Muscle layer of duodenum (tissue), 2 donors: ENCODE results near the gene STIM2.
"Not testable (repeated sequence)": the region's sequence is repeated elsewhere in the genome, so short reads cannot be mapped to it uniquely, and the experiment has no call there.

Experiments used
- H3K27ac ChIP-seq: one replicate; pipeline ENCODE4 v1.7.0; 2013; ENCODE audit warnings: mild to moderate bottlenecking, low read length
- H3K27me3 ChIP-seq: one replicate; pipeline ENCODE4 v1.7.0; 2013; ENCODE audit warnings: low read depth, mild to moderate bottlenecking, control low read depth, low read length
- H3K36me3 ChIP-seq, 2 donors: one replicate each; pipeline ENCODE4 v1.7.0; 2013; ENCODE audit warnings: low read length in 2 of 2, control low read depth in 1 of 2, mild to moderate bottlenecking in 1 of 2; ENCODE audit not compliant: insufficient read depth in 2 of 2, control insufficient read depth in 1 of 2
- H3K4me1 ChIP-seq, 2 donors: one replicate each; pipeline ENCODE4 v1.7.0; 2013; ENCODE audit warnings: low read length in 2 of 2, mild to moderate bottlenecking in 2 of 2, control low read depth in 1 of 2, moderate library complexity in 1 of 2; ENCODE audit not compliant: insufficient read depth in 2 of 2, control insufficient read depth in 1 of 2
- H3K4me3 ChIP-seq, 2 donors: one replicate each; pipeline ENCODE4 v1.7.0; 2013; ENCODE audit warnings: low read length in 2 of 2, low read depth in 1 of 2, mild to moderate bottlenecking in 1 of 2
- H3K9me3 ChIP-seq, 2 donors: one replicate each; pipeline ENCODE4 v1.7.0; 2013; ENCODE audit warnings: low read length in 2 of 2, control low read depth in 1 of 2, mild to moderate bottlenecking in 1 of 2; ENCODE audit not compliant: control insufficient read depth in 1 of 2
- donor health status: healthy.

The STIM2 gene

DNA sequence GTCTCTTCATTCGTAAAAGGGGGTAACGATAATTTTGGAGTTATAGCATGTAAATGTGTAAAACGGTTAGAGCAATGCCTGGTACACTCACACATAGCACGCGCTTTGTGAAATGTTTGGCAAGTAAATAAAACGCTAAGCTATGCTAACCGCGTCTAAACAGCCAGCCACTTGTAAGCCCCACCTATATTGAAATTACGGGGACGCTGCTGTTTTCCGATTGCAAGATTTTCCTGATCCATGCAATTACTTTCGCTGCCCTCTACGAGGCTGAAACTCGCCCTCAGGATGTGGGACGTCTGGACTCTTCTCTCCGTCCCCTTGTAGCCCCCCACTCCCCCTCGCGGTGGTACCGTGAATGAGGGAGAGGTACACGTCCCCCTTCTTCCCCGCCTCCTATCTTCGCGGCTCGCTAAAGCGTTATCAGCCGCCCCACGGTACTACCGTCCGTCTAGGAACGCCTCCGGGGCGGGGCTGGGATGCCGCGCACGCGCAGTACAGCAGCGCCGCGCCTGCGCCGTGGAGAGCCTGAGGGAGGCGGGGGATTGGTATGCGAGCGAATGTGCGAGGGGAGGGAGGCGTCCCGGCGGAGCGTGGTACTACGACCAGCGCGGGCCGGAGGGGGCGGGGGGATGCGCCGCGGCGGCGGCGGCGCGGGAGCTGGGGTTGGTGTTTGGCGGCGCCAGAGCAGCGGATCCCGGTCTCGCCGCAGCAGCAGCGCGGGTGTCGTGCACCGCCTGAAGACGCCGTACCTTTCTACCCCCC, at the start of gene STIM2:
STIM2 (plus strand) TSS at position 685 of the 765 bp plus-strand sequence.
- H3K4me3 ChIP-seq = peak within 1 kb of the TSS; percentile 84 to 99
- no peaks in the 10 kb centered on the region for H3K9me3 ChIP-seq
- peak within 1 kb of the TSS; percentile 77 for H3K27ac ChIP-seq
- H3K36me3 ChIP-seq = no peaks in the 10 kb centered on the region
- H3K27me3 ChIP-seq = no peaks in the 10 kb centered on the region
- H3K4me1 ChIP-seq = peaks cover 21 to 24% of the 10 kb centered on the region in 2 donors

DNA sequence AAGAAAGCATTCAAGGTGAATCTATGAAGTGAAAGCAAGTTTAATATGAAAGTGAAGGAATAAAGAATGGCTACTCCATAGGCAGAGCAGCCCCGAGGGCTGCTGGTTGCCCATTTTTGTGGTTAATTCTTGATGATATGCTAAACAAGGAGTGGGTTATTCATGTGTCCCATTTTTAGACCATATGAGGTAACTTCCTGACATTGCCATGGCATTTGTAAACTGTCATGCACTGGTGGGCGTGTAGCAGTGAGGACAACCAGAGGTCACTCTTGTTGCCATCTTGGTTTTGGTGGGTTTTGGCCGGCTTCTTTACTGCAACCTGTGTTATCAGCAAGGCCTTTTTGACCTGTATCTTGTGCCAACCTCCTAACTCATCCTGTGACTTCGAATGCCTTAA, 49.1 kb upstream of the STIM2 start:
- H3K4me1 ChIP-seq, H3K36me3 ChIP-seq, H3K27ac ChIP-seq, H3K9me3 ChIP-seq, H3K4me3 ChIP-seq, H3K27me3 ChIP-seq: not testable (repeated sequence)

DNA sequence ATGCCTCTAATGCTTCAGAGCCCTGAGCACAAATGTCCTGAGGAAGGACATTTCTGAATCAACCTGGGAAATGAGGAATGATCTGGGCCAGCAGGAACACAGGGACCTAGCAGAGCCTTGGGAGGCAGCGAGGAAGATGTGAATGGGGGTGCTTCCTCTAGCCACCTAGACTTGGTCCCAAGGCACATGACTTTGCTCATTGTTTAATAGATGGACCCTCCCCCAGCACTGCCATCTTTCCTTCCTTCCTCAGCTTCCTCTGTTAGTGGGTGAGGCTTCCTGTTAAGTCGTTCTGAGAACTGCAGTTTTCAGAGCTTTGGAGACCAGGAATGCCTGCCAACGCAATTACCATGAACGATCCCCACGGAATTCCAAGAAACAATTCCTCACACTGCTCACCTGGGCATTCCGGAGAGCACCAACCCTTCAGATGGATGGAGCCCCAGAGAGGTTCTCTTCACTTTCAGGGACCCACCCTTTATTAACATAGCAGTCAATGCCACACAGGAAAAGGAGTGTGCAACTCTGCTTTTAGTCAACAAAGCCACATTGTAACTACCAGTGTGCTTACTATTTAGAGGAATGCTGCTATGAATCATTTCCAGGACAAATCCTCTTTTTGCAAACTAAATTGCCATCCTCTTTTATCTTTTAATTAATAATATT, 48.5 kb upstream of the STIM2 start:
- Histone ChIP-seq H3K4me3 (no peak overlapping the region), H3K36me3 (no peaks in the 10 kb centered on the region), H3K9me3 (no peaks in the 10 kb centered on the region), H3K4me1 (no peaks in the 10 kb centered on the region), H3K27me3 (no peaks in the 10 kb centered on the region), H3K27ac (no peak overlapping the region)

DNA sequence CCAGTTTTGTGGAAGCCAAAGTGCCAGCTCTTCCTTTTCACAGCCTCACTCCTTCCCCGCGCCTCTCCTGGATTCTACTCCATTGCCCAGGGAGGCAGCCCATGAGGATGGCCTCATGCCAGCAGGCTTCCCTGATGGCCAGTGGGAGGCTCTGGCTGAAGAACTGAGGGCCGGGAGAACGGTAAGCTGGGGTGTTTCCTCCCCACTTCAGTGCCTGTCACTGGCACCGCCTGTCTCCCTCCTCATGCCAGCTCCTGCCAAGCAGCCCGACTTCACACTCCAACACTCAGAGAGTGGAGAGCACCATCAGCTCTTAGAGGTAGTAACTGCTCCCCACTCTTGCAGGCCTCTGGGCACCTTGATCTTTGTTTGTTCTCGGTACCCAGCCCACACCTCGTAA, 46.9 kb upstream of the STIM2 start:
- H3K4me1 ChIP-seq = no peaks in the 10 kb centered on the region
- no peak overlapping the region for H3K4me3 ChIP-seq
- H3K27ac ChIP-seq = no peak overlapping the region
- no peaks in the 10 kb centered on the region for H3K9me3 ChIP-seq
- H3K27me3 ChIP-seq = no peaks in the 10 kb centered on the region
- H3K36me3 ChIP-seq = no peaks in the 10 kb centered on the region

DNA sequence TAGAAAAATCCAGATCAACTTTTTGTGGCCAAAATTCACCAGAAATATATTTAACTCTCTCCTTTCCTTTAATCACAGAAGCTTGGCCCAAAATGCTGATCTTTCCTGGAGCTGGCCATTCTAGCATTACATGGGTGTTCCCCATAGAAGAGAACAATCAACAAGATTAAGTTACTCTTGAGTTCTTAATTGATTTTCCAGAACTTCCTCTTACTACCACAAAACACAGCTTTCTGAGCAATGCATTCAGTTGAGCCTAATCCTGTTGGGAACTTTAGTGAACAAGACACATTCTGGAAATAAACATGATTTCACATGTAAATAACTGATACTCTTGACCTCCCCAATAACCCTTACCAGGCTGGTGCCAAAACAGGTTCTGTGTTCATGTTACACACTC, 45.4 kb upstream of the STIM2 start:
- Histone ChIP-seq H3K36me3 (no peaks in the 10 kb centered on the region), H3K27me3 (no peaks in the 10 kb centered on the region), H3K4me3 (no peak overlapping the region), H3K9me3 (no peaks in the 10 kb centered on the region), H3K27ac (no peak overlapping the region), H3K4me1 (no peaks in the 10 kb centered on the region)

DNA sequence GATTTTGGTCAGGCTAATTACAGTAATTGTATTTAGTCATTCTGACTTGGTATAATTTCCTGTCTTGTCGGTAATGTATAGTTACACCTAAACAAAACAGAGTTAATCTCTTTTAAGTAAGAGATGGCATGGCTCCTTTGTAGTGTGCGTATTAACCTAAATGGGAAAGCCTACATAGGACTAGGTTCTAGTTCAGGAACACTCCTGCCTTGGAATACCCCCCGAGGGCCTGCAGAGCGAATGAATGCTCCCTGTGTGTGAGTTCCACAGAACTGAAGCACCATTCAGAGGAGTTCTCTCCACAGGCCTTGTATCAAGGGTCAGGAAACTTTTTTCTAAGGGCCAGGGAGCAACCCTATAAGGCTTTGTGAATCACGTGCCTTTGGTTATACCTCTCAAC, 44.9 kb upstream of the STIM2 start:
- H3K9me3 ChIP-seq = no peaks in the 10 kb centered on the region
- no peaks in the 10 kb centered on the region for H3K27me3 ChIP-seq
- H3K27ac ChIP-seq = no peak overlapping the region
- no peaks in the 10 kb centered on the region for H3K4me1 ChIP-seq
- H3K4me3 ChIP-seq = no peak overlapping the region
- H3K36me3 ChIP-seq = no peaks in the 10 kb centered on the region

DNA sequence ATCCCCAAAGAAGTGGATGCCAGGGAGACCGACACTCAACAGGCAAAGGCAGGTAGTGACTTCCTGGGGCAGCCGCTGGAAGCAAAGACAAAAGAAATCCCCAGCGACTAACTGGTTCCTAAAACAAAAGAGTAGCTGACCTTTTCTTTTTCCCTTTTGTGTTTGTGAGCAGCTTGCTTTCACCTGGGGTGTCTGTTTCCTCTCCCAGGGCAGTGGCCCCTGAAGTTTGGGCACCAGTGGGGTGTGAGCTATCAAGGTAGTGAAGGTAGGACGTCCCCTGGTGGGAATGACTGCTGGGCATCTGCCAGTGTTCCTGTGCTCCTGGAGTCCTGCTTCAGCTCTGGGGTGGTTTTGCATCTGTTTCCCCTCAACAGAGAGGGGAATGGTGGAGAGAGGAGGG, 41.6 kb upstream of the STIM2 start:
- Histone ChIP-seq H3K9me3 (no peaks in the 10 kb centered on the region), H3K4me3 (no peak overlapping the region), H3K27me3 (no peaks in the 10 kb centered on the region), H3K4me1 (no peaks in the 10 kb centered on the region), H3K27ac (no peak overlapping the region), H3K36me3 (no peaks in the 10 kb centered on the region)

DNA sequence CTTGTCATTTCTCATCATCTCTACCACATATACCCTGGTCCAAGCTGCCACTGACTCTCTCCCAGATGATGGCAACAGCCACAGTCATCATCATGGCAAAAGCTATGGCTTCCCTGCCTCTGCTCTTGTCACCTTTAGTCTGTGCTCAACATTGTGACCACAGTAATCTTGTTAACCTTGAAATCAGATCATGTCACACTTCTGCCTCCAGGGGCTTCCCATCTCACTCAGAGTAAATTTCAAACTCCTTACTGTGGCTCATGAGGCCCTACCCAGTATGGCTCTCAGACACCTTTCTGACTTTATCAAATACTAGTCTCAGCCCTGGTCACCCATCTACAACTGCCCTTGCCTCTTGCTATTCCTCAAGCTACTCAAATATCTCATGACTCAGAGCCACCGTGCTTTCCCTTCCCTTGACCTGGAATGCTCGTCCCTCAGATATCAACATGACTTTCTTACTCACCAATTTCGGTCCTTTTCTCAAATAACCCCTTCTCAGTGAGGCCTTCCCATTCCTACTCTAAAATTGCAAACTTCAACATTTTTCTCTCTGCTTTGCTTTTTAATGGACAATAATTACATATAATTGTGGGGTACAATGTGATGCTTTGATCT, 41.1 kb upstream of the STIM2 start:
- H3K27me3 ChIP-seq = no peaks in the 10 kb centered on the region
- H3K9me3 ChIP-seq = no peaks in the 10 kb centered on the region
- no peak overlapping the region for H3K4me3 ChIP-seq
- no peaks in the 10 kb centered on the region for H3K4me1 ChIP-seq
- H3K36me3 ChIP-seq = no peaks in the 10 kb centered on the region
- H3K27ac ChIP-seq = no peak overlapping the region

DNA sequence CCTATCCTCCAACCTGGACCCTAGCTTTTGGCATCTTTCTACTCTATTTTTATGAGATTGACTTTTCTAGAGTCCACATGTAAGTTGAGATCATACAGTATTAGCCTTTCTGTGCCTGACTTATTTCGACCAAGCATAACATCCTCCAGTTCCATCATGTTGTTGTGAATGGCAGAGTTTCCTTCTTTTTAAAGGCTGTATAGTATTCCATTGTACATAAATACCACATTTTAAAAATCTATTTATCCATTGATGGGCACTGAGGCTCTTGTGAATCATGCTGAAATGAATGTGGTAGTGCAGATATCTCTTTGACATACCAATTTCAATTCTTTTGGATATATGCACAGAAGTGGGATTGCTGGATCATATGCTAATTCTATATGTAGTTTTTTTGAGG, 40.3 kb upstream of the STIM2 start:
- Histone ChIP-seq H3K27me3 (no peaks in the 10 kb centered on the region), H3K4me3 (no peak overlapping the region), H3K9me3 (no peaks in the 10 kb centered on the region), H3K4me1 (no peaks in the 10 kb centered on the region), H3K27ac (no peak overlapping the region), H3K36me3 (no peaks in the 10 kb centered on the region)

DNA sequence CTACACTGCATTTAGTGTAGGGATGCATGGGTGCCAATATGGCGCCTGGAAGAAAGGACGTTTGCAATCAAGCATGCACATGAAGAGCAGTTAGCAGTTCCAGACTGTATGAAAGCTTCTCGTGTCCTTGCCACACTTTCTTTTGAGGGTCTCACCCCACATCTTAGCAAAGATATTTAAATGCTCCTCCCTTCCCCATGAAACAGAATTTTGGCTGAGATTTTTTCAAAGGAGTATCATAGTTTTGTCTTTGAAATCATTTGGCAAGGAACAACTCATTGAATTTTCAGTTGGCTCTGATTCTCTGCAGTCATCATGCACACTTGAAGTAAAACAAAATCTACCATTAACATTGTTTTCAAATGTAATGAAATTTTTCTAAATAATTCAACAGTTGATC, 39.6 kb upstream of the STIM2 start:
- Histone ChIP-seq H3K4me1 (no peaks in the 10 kb centered on the region), H3K27ac (no peak overlapping the region), H3K27me3 (no peaks in the 10 kb centered on the region), H3K9me3 (no peaks in the 10 kb centered on the region), H3K4me3 (no peak overlapping the region), H3K36me3 (no peaks in the 10 kb centered on the region)

DNA sequence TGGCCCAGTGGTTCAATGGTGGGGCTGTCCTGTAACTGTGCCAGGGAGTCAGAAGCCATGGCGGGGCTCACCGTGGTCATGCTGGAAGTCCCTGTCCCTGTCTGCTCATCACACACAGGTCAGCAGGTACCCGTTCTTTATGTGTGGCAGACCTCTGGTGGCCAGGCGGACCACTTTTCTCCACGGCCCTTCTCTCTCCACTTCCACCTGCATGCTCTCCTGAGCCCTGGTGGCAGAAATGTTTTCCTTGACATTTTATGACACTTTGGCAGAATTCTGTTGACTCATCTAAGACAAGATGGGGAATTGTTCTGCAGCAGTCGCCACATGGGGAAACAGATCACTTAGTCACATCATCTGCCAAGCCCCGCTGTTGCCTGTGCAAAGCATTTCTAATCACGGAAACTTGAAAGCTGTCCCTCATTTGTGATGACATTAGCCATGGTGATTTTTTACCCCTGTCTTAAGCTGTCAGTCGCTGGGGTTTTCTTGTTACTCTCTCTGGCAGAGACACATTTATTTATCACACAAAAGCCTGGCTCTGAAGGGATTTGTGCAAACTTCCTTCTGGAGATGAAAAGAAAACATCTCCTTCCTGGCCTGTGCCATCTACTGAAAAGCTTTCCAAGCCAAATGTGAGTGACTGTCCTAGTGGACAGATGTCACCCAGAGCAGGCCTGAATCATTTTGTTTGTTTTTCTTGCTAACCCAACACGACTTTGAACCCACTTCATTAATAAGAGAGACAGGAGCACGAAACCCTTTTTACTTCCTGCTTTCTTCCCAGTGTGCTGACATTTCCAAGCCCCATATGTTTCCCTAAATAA, 38.8 kb upstream of the STIM2 start:
- peak overlapping the region; percentile 16 for H3K27ac ChIP-seq
- H3K4me3 ChIP-seq = no peak overlapping the region
- H3K27me3 ChIP-seq = no peaks in the 10 kb centered on the region
- H3K4me1 ChIP-seq = no peaks in the 10 kb centered on the region
- H3K36me3 ChIP-seq = no peaks in the 10 kb centered on the region
- no peaks in the 10 kb centered on the region for H3K9me3 ChIP-seq
